Measurements from ENCODE around the gene HUWE1.

The HUWE1 gene

DNA sequence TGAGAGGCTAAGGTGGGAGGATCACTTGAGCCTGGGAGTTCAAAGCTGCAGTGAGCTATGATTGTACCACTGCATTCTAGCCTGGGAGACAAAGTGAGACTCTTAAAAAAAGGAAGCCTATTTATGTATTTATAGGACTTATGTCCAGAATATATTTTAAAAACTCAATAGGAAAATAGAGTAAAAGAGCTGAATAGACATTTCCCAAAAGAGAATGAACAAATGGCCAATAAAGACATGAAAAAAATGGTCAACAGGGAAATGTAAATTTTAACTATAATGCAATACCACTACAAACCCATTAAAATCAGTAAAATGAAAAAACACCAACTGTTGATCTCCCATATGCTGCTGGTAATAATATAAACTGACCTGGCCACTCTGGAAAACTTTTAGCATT is 115.0 kb downstream of the HUWE1 start:
- no peak for ATAC-seq (ENCODE audit: insufficient read depth, low read depth)
- 0 out of 2 replicates have a peak, but pooled peaks cover 2% of the 10 kb centered on the region for H3K79me2 ChIP-seq (ENCODE audit: insufficient read depth, low read length)
- H3K4me1 ChIP-seq (ENCODE audit: insufficient read depth, low read length): no peaks in the 10 kb centered on the region
- H3K4me2 ChIP-seq (ENCODE audit: insufficient read depth, low read length): no peak overlapping the region
- no peak overlapping the region for H3K27ac ChIP-seq (ENCODE audit: low read length)
- DNase-seq: no peak
- H3K36me3 ChIP-seq (ENCODE audit: insufficient read depth, low read length): peaks cover 94% of the 10 kb centered on the region
- H2AFZ ChIP-seq (ENCODE audit: low read depth, low read length): no peak overlapping the region
- H3K27me3 ChIP-seq (ENCODE audit: insufficient read depth, low read length, poor library complexity): no peaks in the 10 kb centered on the region
- no peaks in the 10 kb centered on the region for H4K20me1 ChIP-seq (ENCODE audit: insufficient read depth, low read length)
- H3K9ac ChIP-seq (ENCODE audit: low read depth, low read length): no peak overlapping the region
- no peaks in the 10 kb centered on the region for H3K9me3 ChIP-seq (ENCODE audit: insufficient read depth, low read length, severe bottlenecking)
- no peak overlapping the region for H3K4me3 ChIP-seq (ENCODE audit: low read depth in 1 of 2, low read length in 2 of 2)
- TF ChIP-seq, protein P1, sequence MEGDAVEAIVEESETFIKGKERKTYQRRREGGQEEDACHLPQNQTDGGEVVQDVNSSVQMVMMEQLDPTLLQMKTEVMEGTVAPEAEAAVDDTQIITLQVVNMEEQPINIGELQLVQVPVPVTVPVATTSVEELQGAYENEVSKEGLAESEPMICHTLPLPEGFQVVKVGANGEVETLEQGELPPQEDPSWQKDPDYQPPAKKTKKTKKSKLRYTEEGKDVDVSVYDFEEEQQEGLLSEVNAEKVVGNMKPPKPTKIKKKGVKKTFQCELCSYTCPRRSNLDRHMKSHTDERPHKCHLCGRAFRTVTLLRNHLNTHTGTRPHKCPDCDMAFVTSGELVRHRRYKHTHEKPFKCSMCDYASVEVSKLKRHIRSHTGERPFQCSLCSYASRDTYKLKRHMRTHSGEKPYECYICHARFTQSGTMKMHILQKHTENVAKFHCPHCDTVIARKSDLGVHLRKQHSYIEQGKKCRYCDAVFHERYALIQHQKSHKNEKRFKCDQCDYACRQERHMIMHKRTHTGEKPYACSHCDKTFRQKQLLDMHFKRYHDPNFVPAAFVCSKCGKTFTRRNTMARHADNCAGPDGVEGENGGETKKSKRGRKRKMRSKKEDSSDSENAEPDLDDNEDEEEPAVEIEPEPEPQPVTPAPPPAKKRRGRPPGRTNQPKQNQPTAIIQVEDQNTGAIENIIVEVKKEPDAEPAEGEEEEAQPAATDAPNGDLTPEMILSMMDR (IDR thresholded peaks at IDR 0.05; ENCODE audit: borderline replicate concordance, extremely low read depth, low read length, poor library complexity, severe bottlenecking): no peak
- no peak for TF ChIP-seq EZH2 (IDR thresholded peaks at IDR 0.05; ENCODE audit: borderline replicate concordance, low read depth, low read length, severe bottlenecking)

DNA sequence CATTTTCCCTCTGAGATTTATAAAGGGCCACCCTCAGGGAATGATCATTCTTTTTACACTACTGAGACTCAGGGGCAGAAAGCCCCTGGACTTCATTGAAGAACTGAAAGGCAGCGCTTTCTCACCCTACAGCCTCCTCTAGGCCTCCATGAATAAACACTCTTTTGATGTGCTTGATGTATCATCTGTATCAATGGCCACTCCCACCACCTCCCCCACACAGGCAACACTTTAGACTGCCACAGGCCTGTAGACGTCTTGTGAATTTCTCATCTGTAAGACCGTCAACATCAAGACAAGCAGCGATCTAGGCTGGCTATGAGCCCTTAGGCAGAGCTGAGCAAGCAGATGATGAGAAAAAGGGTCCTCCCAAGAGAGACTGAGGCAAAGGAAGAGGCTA is 123.2 kb downstream of the HUWE1 start:
- H4K20me1 ChIP-seq (ENCODE audit: insufficient read depth, low read length): no peaks in the 10 kb centered on the region; the same call in 1 of the 2 replicates
- H3K36me3 ChIP-seq (ENCODE audit: insufficient read depth, low read length): peaks cover 95% of the 10 kb centered on the region
- TF ChIP-seq EZH2 (IDR thresholded peaks at IDR 0.05; ENCODE audit: borderline replicate concordance, low read depth, low read length, severe bottlenecking): no peak
- TF ChIP-seq, protein P1 (IDR thresholded peaks at IDR 0.05; ENCODE audit: borderline replicate concordance, extremely low read depth, low read length, poor library complexity, severe bottlenecking): no peak
- no peaks in the 10 kb centered on the region; the same call in 1 of the 2 replicates for H3K79me2 ChIP-seq (ENCODE audit: insufficient read depth, low read length)
- no peak overlapping the region for H3K9ac ChIP-seq (ENCODE audit: low read depth, low read length)
- H3K9me3 ChIP-seq (ENCODE audit: insufficient read depth, low read length, severe bottlenecking): no peaks in the 10 kb centered on the region
- no peaks in the 10 kb centered on the region for H3K4me1 ChIP-seq (ENCODE audit: insufficient read depth, low read length)
- H3K27ac ChIP-seq (ENCODE audit: low read length): no peak overlapping the region
- H2AFZ ChIP-seq (ENCODE audit: low read depth, low read length): no peak overlapping the region
- H3K4me3 ChIP-seq (ENCODE audit: low read depth in 1 of 2, low read length in 2 of 2): no peak overlapping the region
- no peaks in the 10 kb centered on the region for H3K27me3 ChIP-seq (ENCODE audit: insufficient read depth, low read length, poor library complexity)
- DNase-seq (no peak), ATAC-seq (ENCODE audit: insufficient read depth, low read depth) (no peak)
- no peak overlapping the region for H3K4me2 ChIP-seq (ENCODE audit: insufficient read depth, low read length)

DNA sequence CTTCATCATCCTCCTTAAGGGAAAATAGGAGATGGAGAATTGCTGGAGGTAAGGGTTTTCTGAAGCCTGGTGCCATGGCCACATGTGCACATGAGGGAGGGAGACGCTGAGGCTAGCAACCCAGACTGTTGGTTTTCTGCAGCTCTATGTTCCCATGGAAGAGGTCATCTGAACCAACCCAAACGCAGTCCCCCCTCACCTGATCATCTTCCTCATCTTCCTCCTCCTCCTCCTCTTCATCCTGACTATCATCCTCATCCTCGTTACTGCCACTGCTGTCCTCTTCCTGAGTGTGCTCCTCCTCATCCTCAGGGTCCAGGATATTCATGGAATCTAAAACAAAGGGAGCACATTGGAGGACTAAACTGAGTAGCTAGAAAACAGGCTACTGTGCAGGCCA is 124.6 kb downstream of the HUWE1 start:
- Histone ChIP-seq H3K9ac (ENCODE audit: low read depth, low read length) (no peak overlapping the region), H3K27me3 (ENCODE audit: insufficient read depth, low read length, poor library complexity) (no peaks in the 10 kb centered on the region), H3K79me2 (ENCODE audit: insufficient read depth, low read length) (no peaks in the 10 kb centered on the region; the same call in 1 of the 2 replicates), H4K20me1 (ENCODE audit: insufficient read depth, low read length) (no peaks in the 10 kb centered on the region; the same call in 1 of the 2 replicates), H3K4me1 (ENCODE audit: insufficient read depth, low read length) (no peaks in the 10 kb centered on the region), H3K4me2 (ENCODE audit: insufficient read depth, low read length) (no peak overlapping the region), H3K9me3 (ENCODE audit: insufficient read depth, low read length, severe bottlenecking) (no peaks in the 10 kb centered on the region), H3K4me3 (ENCODE audit: low read depth in 1 of 2, low read length in 2 of 2) (no peak overlapping the region), H3K36me3 (ENCODE audit: insufficient read depth, low read length) (peaks cover 97% of the 10 kb centered on the region), H2AFZ (ENCODE audit: low read depth, low read length) (no peak overlapping the region), H3K27ac (ENCODE audit: low read length) (no peak overlapping the region)
- DNase-seq (no peak), ATAC-seq (ENCODE audit: insufficient read depth, low read depth) (no peak)
- no peak for TF ChIP-seq EZH2 (IDR thresholded peaks at IDR 0.05; ENCODE audit: borderline replicate concordance, low read depth, low read length, severe bottlenecking)
- TF ChIP-seq, protein P1 (IDR thresholded peaks at IDR 0.05; ENCODE audit: borderline replicate concordance, extremely low read depth, low read length, poor library complexity, severe bottlenecking): no peak

DNA sequence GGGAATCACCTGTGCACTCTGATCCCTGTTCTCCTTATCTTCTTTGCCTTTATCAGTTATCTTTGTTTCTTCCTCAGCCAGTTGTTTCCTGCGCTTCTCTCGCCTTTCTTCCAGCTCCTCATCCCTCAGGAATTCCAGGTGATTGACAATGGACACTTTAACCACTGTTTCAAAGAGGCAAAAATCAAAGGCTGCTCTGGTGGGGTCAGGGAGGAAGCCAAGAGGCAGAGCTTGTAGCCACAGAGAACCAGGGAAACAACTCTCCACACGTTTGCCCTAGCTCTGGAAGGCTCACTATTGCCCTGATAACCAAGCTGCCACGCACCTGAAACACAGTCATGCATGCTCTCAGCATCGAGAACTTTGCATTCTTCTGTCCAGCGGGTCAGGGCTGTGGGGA is 127.9 kb downstream of the HUWE1 start:
- no peaks in the 10 kb centered on the region for H3K79me2 ChIP-seq (ENCODE audit: insufficient read depth, low read length)
- H3K27me3 ChIP-seq (ENCODE audit: insufficient read depth, low read length, poor library complexity): no peaks in the 10 kb centered on the region
- H3K27ac ChIP-seq (ENCODE audit: low read length): no peak overlapping the region
- no peak overlapping the region for H2AFZ ChIP-seq (ENCODE audit: low read depth, low read length)
- no peak overlapping the region for H3K4me2 ChIP-seq (ENCODE audit: insufficient read depth, low read length)
- no peaks in the 10 kb centered on the region for H3K9me3 ChIP-seq (ENCODE audit: insufficient read depth, low read length, severe bottlenecking)
- H4K20me1 ChIP-seq (ENCODE audit: insufficient read depth, low read length): no peaks in the 10 kb centered on the region
- H3K4me1 ChIP-seq (ENCODE audit: insufficient read depth, low read length): no peaks in the 10 kb centered on the region
- H3K4me3 ChIP-seq (ENCODE audit: low read depth in 1 of 2, low read length in 2 of 2): no peak overlapping the region
- H3K36me3 ChIP-seq (ENCODE audit: insufficient read depth, low read length): peaks cover 96% of the 10 kb centered on the region
- ATAC-seq (ENCODE audit: insufficient read depth, low read depth) (no peak), DNase-seq (no peak)
- no peak for TF ChIP-seq EZH2 (IDR thresholded peaks at IDR 0.05; ENCODE audit: borderline replicate concordance, low read depth, low read length, severe bottlenecking)
- TF ChIP-seq, protein P1 (IDR thresholded peaks at IDR 0.05; ENCODE audit: borderline replicate concordance, extremely low read depth, low read length, poor library complexity, severe bottlenecking): no peak
- H3K9ac ChIP-seq (ENCODE audit: low read depth, low read length): no peak overlapping the region
